Right atrium auricular region (tissue), 2 donors: ENCODE measurements around the gene CACNA2D2. TPM values are rescaled to one million over a fixed set of nuclear protein-coding genes. Genes with fewer than 3 reads are reported as not detected.

Experiments used
- DNase-seq: peaks from one replicate; pipeline ENCODE4 v3.0.0-alpha.2; 2019; ENCODE audit warnings: low spot score
- H3K27ac ChIP-seq, 2 donors: fragments of 200-600 bp; sonication (generic); 1 replicate in 1 of 2; 2 replicates in 1 of 2; pipeline ENCODE4 v1.5.1; 2016 to 2019
- H3K27me3 ChIP-seq, 2 donors: fragments of 200-600 bp; sonication (generic); one replicate each; pipeline versions ENCODE4 v1.5.1 to v1.6.0; 2017 to 2019
- H3K36me3 ChIP-seq: fragments of 200-600 bp; sonication (generic); one replicate; pipeline ENCODE4 v1.5.1; 2016
- H3K4me1 ChIP-seq, 2 donors: fragments of 200-600 bp; sonication (generic); one replicate each; pipeline versions ENCODE4 v1.5.1 to v1.6.0; 2017 to 2019
- H3K4me3 ChIP-seq, 2 donors: fragments of 200-600 bp; sonication (generic); 1 replicate in 1 of 2; 2 replicates in 1 of 2; pipeline ENCODE4 v1.5.1; 2017 to 2019; ENCODE audit warnings: mild to moderate bottlenecking in 1 of 2, moderate library complexity in 1 of 2
- H3K9me3 ChIP-seq, 2 donors: fragments of 200-600 bp; sonication (generic); one replicate each; pipeline ENCODE4 v1.5.1; 2019
- CTCF ChIP-seq, 2 donors: fragments of 200-600 bp; sonication (generic); IDR thresholded peaks; one replicate each; pipeline ENCODE4 v1.5.1; 2019; ENCODE audit warnings: antibody characterized with exemption in 2 of 2
- total RNA-seq, 2 donors: library from RNA; depleted of rRNA; stranded (reverse); fragments of >200 nt; gene quantifications; one replicate each; pipeline ENCODE4 v1.1.0, GENCODE V29; 2016

Gene CACNA2D2
- total RNA-seq, 2 donors from 2014 or later, result 3.7 to 6.2 TPM

GRCh38 chr3:50375258-50375931, 128.0 kb downstream of the CACNA2D2 start:
- no peaks in the 10 kb centered on the region for H3K27me3 ChIP-seq
- no peak for DNase-seq

GRCh38 chr3:50374363-50375257, 128.8 kb downstream of the CACNA2D2 start:
- Histone ChIP-seq H3K4me3 (no peak overlapping the region), H3K27ac (no peak overlapping the region), H3K36me3 (no peaks in the 10 kb centered on the region), H3K9me3 (no peaks in the 10 kb centered on the region), H3K27me3 (no peaks in the 10 kb centered on the region), H3K4me1 (no peaks in the 10 kb centered on the region)
- no peak for TF ChIP-seq CTCF (IDR thresholded peaks at IDR 0.05)
- no peak for DNase-seq

More at GRCh38 chr3:50375258-50375931, 128.0 kb downstream of the CACNA2D2 start:
- TF ChIP-seq CTCF (IDR thresholded peaks at IDR 0.05), result no peak
- Histone ChIP-seq H3K9me3 (no peaks in the 10 kb centered on the region), H3K27ac (no peak overlapping the region), H3K4me3 (no peak overlapping the region), H3K36me3 (no peaks in the 10 kb centered on the region), H3K4me1 (no peaks in the 10 kb centered on the region)

- DNase-seq, result no peak
- no peak for TF ChIP-seq CTCF (IDR thresholded peaks at IDR 0.05)
- Histone ChIP-seq H3K27me3 (no peaks in the 10 kb centered on the region), H3K4me3 (no peak overlapping the region), H3K27ac (no peak overlapping the region), H3K4me1 (no peaks in the 10 kb centered on the region), H3K36me3 (no peaks in the 10 kb centered on the region), H3K9me3 (no peaks in the 10 kb centered on the region)
Measured at GRCh38 chr3:50373146-50374051, 130.0 kb downstream of the CACNA2D2 start.

- Histone ChIP-seq H3K36me3 (no peaks in the 10 kb centered on the region), H3K27ac (no peak overlapping the region), H3K27me3 (no peaks in the 10 kb centered on the region), H3K4me1 (no peaks in the 10 kb centered on the region), H3K9me3 (no peaks in the 10 kb centered on the region), H3K4me3 (no peak overlapping the region)
- TF ChIP-seq CTCF (IDR thresholded peaks at IDR 0.05), result no peak
- no peak for DNase-seq
Measured at GRCh38 chr3:50372349-50372748, 131.1 kb downstream of the CACNA2D2 start.

GRCh38 chr3:50371133-50371685, 132.2 kb downstream of the CACNA2D2 start:
- Histone ChIP-seq H3K36me3 (no peaks in the 10 kb centered on the region), H3K27me3 (no peaks in the 10 kb centered on the region), H3K9me3 (no peaks in the 10 kb centered on the region), H3K27ac (no peak overlapping the region), H3K4me1 (no peaks in the 10 kb centered on the region), H3K4me3 (no peak overlapping the region)
- DNase-seq, result no peak
- no peak for TF ChIP-seq CTCF (IDR thresholded peaks at IDR 0.05)
